OCI-LY3 (cell line): ENCODE results near the gene ZMYND8.

Experiments
- CTCF ChIP-seq: fragments of 200-600, 300-600 bp; sonication (generic); IDR thresholded peaks from 2 replicates; pipeline ENCODE4 v1.5.1; 2014; ENCODE audit warnings: antibody characterized with exemption, low read length, low read depth
- EZH2phosphoT487 ChIP-seq: fragments of 200-600 bp; shearing (Covaris generic); IDR thresholded peaks from 2 replicates; pipeline ENCODE4 v1.6.1; 2018; ENCODE audit warnings: antibody characterized with exemption, mixed run types, low read depth

DNA sequence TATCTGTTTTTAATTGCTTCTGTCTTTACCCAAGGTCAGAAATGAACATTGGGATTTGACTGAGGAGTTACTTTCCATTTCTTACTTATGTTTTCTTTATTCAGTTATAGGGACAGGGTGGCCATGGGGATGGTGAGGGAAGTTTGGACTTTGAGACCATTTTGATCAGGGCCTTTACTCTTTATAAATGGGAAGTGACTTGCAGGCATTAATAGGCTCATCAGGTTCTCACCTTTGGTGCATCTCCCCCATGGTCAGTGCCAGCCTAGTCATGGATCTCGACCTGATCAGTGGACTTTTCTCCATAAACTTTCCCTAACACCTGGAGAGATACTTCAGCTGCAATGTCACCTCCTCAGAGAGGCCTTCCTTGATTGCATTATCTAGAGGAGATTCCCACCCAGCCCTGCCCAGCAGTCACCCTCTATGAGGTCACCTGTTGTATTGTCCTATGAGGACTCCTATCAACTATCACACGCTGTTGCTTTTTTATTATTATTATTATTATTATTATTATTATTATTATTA lies 16.8 kb upstream of the ZMYND8 start:
- TF ChIP-seq CTCF = no peak
- TF ChIP-seq EZH2phosphoT487 = no peak
